Hematopoietic multipotent progenitor cell treated with erythropoietin and hydrocortisone succinate and interleukin-3 and kit ligand, for 4 days (in vitro differentiated cells): ENCODE measurements around the gene MYO15B.
"Not testable (repeated sequence)": the region's sequence is repeated elsewhere in the genome, so short reads cannot be mapped to it uniquely, and the experiment has no call there.

Experiments used
- DNase-seq: peaks from one replicate; pipeline ENCODE4 v3.0.0-alpha.2; 2015

Gene MYO15B

DNA sequence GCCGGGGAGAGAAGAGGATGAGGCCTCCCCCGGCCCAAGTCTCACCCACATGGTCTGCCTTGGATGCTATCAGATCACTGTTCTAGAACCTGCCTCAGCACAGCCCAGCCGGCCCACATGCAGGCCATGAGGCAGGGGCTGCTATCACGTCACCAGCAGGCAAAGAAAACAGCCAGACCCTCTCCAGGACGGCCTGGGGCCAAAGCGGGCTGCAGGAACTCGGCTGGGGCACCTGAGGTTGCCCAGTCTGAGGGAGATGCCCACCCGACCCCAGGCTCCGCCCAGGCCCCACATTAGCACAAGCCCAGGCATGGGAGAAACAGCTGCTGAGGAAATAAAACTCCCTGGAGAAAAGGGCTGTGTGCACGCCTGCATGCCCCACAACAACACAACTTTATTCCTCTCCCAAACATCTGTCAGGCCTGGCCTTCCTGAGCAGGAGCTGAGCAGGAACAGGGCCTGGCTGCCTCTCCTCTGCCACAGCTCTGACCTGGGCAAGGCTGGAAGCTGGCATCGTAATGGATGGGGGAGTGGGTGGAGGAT is 39.0 kb downstream of the MYO15B start:
- DNase-seq = no peak

DNA sequence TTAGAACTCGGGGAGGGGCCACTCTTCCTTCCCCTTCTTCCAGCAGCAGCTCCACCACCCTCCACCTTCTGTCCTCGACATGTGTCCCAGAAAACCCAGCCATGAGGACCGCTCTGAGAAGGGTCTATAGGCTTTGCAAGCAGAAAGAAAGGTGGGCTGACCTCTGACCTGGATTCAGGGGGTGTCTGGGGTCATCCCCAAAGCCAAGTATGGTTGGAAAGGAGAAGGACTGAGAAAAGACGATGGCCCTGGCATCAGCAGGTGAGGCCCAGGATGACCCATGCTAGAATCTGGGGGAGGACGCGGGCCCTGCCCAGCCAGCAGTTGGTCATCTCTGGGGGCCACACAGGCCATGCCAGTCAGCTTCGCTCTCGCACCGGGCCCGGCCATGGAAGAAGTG is 39.5 kb downstream of the MYO15B start:
- no peak for DNase-seq

DNA sequence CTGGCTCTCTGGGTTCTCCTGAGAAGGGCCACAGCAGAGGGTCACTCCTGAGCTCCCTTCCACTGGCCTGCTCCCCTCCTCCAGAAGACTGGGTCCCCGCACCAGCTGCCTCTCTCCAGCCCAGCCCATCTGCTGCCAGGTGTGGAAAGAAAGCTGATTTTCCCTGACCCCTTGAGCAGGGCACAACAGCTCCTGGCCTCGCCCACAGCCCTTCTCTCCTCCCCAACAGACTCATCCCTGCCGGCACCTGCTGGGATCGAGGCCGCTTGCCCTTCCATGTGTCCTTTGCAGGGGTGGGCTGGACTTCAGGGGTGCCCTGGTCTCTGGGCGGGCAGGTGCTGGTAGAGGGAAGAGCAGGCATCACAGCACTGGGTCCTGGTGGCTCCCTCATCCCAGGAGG is 40.8 kb downstream of the MYO15B start:
- DNase-seq = no peak

DNA sequence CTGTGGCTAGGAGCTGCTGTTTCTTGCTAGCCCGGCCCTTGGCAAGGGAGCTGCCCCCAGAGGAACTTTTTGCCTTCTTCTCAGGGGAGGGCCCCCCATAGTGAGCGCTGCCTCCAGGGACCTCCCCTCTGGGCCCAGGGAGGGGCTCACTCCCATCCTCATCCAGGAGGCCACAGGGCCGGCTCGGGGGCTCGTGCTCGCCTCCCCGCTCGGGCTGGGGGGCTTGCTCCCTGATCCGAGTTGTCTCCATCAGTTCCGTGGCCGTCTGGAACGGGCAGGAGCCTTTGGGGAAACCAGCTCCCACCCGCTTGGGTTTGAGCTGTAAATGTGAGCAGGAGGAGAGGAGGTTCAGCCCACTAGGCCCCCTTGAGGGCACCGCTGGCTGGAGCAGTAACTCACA is 41.6 kb downstream of the MYO15B start:
- DNase-seq = no peak

DNA sequence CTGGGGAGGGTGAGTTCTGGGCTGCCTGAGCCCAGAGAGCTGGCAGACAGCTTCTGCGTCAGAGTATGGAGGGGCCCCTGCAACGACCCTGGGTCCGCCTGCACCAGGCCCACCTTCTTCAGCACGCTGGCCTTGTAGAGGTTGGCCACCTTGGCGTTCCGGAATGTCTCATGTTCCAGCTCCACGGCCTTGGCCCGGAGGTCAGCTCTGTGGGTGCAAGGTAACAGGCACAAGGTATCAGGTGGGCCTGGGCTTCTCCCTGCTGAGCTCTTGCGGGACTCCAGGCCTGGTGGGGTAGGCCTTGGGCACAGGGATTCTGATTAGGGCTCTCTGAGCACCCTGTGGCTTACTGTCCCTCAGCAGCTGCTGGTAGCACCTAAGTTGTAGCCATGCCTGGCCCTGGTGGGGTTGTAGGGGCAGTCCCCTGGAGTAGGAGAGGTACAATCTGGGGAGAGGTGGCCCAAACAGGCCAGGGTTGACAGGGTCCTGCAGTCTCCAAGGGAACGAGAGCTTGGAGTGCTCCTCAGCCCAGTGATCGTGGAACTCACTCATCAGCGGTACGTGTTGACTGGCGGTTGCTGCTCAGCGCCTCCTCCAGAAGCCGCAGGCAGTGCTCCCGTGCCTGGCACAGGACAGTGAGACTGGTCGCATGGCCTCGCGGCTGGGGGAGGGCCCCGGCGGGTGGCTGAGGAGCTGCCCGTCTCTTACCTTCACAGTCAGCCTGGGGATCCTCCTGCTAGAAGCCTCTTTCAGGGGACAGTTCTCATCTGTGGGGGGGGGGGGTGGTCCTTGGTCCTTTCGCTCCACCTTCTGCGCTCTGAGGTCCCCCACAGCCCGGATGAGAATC is 42.7 kb downstream of the MYO15B start:
- DNase-seq = no peak

DNA sequence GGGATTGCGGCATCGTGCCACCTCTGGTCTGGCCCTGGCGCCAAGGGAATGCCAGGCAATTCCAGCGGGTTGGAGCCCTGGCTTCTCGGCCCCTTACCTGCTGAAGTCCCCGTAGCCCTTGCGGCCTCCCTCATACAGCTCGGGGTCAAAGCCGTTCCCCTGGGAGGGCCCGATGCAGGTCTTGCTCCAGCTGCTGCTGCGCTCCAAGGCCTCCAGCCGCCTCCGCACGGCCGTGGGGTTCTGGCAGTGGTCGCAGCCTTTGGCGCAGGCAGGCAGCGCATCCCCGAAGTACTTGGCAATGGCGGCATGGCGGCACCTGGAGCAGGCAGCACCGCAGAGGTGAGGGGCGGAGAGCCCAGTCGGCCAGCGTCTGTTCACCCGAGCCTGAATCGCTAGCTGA is 43.8 kb downstream of the MYO15B start:
- no peak for DNase-seq

DNA sequence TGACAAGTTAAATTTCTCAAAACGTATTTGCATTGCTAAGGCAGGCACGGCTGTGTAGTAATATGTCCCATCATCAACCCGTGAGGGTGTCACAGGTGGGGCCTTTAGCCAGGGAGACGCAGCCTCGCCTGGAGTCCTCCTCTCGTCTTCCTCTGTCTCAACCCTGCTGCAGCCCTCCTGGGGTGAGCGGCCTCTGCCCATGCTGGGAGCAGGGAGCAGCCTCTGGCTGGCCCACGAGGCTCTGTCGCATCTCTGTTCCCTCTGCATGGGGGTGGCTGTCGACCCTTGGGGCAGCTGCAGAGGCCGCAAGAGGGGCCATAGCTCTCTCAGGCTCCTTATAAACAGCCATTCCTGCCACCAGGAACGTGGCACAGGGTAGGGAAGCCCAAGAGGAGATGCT is 44.8 kb downstream of the MYO15B start:
- DNase-seq = no peak

DNA sequence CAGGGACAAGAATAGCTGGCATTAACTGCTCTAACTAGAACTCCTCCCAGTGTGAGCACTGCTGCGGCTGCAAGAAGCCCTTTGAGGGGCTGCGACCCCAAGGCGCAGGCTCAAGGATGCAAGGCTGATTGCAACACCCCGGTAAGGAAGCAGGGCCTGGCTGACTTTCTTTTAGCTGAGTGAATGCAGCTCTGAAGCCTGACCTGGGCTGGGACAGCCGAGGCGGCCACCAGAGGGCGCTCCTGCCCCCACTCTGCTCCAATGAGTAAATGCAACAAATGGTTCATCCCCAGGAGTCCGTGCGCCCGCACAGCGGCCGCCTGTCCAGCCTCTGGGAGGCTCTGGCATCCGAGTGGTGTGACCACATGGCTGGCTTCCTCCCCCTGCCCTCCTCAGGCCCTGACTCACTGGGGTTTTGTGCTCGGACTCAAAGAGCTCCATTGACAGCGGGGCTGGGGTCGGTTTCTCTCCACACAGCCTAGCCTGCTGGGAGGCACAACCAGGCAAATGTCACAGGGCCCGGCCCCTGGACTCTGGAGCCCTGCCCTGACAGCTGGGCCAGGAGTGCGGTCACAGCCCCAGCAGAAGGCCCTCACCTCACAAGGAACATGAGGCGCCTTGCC is 45.4 kb downstream of the MYO15B start, which contains the start of gene SMIM5:
TSS of gene SMIM5 (plus strand) at position 572 of the 623 bp plus-strand sequence. CDS start 6,768 bp downstream, outside the sequence.
- DNase-seq = peak; percentile 90

DNA sequence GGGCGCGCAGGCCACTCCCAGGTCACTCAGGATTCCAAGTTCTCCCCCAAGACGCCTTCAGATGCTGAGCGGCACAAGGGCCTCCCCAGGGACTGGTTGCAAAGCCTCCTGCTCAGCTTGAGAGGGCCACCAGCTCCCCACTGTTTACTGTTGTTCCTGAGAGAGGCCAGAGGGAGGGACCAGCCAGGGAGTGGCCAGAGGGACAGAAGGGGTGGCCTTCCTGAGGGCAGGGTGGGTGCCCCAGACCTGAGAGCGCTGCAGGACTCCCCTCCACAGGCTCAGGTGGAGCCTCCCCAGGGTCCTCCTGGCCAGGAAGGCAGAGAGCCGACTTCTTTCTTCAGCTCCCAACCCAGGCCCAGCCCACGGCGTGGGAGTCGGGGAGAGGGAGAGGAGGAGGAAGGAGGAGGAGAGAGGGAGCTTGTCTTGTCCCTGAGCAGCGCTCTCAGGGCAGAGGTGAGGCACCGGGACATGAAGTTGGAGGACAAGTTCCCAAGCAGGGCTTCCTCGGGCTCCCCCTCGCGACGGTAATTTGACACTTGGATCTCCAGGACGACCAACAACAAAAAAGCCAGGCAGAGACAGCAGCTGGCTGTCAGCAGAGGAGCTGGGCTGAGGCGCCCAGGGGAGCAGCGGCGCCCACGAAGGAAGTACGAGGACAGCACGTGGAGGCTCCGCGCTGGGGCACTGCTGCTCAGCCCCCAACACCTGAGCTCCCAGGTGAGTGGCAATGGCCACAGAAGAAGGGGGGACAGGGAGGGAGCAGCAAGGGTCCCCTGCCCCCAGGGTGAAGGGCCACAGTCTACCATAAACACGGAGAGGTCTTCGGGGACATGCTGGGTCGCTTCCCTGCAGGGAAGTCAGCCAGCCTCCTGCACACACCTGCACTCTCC is 46.1 kb downstream of the MYO15B start:
- DNase-seq = peak; percentile 96

DNA sequence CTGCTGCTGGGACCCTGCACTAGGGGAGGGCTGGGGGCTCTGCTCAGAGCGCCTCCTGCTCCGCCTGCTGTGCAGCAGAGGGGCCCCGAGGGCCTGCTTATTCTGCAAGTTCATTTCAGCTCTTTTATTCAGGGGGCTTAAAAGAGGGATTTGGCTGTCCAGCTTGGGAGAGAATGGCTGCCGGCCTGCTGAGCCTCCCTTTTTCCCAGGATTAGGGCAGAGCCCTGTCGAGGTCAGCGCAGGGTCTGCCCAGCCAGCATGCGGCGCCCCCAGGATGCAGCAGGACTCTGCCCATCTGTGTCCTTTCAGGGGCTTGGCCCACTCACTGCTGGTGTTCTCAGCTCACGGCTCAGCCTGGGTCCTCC is 46.8 kb downstream of the MYO15B start:
- DNase-seq = no peak

DNA sequence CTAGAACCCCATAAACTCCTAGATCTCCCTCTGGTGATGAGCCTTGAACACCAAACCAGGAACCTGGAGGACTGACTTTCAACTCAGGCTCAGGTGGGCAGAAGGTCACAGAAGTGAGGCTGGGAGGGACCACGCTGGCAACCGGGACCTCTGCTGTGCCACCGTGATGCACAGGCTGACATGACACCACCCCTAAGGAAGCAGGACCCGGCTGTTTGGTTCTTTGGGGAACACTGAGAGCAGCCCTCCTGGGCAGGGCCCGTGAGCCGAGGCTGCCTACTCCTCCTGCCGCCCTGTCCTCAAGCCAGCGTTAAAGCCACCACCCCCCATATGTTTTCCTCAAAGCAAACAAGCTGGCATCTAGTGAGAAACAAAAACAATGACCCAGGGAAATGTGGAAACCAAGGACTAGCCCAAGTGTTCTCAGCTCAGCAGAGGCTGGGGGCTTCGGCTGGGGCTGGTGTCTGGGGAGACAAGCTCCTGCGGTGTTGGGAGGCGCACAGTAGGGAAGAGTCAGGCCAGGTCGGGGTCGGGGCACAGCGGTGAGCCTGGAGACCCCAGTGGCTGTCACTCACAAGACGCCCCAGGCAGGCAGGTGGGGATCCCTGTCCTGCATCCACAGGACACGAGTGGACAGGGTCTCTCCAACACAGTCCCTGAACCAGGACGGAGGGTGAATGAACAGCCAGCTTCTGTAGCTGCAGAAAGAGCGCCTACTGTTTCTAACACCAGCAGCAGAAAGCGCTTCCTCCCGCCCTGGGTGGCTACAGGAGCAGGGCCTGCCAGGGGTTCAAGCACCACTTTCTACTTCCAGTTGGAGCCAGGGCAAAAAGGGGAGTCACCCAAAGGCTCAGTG is 47.4 kb downstream of the MYO15B start:
- no peak for DNase-seq

DNA sequence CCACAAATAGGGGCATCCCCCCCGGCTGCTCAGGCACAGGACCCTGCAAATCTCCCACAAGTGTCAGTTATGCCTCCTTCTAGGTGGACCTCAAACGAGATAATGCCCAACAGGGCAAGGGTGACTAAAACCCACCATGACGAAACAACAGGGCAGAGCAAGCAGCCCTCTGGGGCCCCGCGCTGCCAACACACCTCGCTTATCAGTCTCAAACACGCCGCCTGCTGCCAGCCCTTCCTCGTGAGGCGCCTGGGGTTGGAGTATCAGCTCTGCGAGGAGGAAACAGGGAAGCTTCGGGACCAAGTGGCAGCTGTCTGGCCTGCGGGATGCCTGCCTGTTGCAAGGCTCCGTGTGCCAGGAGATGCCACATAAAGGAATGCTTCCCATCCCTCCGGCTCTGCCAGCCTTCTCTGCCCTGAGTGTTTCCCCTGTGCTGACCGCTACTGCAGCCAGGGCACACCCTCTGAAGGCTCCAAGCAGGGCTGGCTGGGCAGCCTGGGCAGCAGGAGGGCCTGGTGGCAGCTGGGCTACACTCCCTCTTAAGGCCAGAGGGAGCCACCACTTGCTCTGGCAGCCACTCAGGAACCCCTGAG is 48.1 kb downstream of the MYO15B start:
- peak; percentile 98 for DNase-seq

DNA sequence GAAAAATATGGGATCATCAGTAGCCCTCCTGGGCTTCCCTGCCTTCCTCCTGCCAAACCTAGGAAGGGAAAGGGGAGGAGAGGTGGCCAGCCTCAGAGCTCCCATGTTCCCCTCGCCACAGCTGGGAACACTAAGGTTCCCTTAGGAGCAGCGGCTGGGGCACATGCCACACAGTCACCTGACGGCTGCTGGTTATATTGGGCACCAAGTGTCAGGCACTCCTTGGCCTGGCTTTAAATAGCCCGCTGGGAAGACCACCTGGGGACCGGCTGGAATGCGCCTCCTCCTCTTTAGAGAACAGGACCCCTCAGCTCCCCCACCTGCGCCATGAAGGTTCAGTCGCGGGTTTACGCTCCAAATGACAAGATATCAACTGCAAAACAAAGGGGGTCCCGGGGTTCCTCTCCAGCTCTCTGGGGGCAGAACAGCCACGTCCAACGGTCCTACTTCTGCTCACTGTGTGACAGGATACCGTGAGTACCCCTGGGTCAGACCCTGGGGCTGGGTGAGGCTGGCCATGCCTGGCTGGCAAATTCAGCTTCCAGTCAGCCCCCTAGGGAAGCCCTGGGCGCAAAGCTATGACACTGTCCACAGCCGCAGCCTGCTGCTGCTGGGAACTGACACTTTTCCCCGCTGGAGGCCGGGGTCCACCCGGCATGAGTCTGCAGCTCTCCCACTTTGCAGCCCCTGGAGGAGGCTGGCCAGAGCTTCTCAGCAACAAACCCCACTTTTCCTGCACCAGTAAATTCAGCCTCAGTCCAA is 49.0 kb downstream of the MYO15B start:
- DNase-seq = no peak

DNA sequence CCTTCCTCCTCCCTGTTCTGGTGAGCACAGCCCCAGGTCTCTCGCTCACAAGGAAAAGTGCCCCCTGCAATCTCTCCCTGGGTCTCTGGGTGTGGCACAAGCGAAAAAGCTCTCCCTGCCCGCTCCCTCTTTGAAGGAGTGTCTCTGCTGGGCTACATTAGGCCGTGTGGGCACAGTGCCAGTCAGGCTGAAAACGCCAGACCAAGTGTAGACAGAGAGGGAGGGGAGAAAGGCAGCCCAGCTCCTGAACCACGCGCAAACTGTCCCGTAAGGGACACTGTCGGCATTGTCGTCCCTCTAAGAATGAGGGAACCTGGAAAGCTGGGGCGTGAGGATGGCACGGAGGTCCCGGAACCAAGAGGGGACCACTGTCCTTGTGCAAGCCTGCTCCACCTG is 49.5 kb downstream of the MYO15B start:
- peak; percentile 83 for DNase-seq

DNA sequence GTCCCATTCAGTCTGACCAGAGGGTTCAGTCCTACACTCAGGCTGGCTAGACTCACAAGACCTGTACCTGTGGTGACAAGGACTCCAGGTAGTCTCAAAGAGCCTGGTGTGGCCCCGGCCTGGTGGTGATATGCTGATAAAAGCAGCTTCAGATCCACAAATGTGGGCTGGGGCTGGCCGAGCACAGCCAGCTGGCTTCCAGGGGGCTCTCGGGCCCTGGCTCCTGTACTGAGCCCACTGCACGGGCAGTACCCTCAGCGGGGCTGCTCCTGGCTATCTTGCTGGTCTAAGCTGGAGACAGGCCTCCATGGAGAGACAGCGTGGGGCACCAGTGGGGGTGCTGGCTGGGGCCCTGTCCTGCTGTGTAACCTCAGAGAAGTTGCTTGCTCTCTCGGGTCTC is 50.0 kb downstream of the MYO15B start:
- DNase-seq = no peak

DNA sequence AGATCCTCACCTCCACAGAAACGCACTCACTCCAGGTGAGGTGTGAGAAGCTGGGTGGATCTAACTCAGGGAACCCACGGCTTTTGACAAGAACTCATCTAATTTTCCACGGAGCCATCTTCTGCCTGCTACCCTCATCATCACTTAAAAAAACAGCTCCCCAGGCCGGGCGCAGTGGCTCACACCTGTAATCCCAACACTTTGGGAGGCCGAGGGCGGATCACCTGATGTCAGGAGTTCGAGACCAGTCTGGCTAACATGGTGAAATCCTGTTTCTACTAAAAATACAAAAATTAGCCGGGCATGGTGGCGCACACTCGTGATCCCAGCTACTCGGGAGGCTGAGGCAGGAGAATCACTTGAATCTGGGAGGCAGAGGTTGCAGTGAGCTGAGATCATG is 50.4 kb downstream of the MYO15B start:
- not testable (repeated sequence) for DNase-seq

DNA sequence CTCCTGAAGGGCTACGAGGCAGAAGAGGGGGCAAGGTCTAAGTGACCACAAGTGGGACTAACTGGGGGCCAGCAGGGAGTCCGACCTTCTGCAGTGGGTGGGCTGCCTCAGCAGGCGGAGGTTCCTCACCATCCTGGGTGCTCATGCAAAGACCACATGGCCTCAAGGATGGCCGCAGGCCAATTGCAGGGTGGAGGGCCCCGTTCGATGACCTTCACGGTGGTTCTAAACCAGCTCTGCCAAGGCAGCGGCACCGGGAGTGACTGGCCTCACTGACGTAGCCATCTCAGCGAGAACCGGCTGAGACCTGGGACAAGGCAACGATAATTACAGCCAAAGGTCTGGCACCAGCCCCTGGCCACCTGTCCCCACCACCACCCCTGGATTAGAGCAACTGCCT is 51.3 kb downstream of the MYO15B start:
- no peak for DNase-seq

DNA sequence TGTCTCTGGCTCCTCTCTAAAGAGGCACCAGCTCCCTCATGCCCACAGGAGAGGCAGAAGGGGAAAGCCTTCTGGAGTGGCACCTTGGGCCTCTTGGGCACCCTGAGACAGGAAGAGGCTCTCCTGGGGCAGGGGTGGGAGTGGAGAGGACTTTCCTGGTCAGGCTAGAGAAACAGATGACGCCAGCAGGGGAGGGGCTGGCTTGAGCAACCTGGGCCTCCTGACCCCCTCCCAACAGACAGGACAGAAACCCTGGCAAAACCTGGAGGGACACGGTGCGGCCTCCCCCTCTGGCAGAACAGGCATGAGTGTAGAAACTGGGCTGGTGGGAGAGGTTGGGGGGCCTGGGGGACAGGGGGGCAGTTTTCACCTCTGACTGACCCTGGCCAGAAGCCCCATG is 51.7 kb downstream of the MYO15B start:
- no peak for DNase-seq

DNA sequence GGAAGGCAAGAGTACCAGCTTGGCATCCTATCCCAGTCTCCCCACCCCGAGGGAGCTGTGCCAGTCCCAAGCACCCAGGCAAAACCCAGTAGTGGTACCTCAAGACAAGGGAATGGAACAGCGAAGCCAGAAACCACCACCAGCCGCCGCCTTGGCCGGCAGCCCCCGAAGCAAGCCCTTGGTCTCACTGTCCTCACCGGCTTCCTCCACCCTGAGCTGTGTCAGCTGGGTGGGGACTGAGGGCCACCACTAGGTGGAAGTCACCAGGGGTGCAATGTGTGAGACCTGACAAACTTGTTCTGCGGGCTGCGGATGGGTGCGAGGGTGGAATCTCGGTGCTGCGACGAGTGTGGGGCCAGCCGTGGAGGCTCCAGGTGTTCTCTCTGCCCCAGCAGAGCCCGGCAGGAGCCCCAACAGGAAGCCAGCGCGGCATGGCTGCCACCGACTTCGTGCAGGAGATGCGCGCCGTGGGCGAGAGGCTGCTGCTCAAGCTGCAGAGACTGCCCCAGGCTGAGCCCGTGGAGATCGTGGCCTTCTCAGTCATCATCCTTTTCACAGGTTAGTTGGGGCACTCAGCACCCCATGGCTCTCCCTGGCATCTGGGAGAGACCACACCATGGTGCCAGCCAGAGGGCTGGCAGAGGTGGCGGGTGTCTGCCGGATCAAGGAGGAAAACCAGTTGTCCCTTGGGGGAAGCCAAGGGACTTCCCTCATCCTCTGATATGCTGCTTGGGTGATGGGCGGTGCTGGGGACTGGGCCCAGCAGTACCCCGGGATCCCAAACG is 52.4 kb downstream of the MYO15B start:
- DNase-seq = no peak

DNA sequence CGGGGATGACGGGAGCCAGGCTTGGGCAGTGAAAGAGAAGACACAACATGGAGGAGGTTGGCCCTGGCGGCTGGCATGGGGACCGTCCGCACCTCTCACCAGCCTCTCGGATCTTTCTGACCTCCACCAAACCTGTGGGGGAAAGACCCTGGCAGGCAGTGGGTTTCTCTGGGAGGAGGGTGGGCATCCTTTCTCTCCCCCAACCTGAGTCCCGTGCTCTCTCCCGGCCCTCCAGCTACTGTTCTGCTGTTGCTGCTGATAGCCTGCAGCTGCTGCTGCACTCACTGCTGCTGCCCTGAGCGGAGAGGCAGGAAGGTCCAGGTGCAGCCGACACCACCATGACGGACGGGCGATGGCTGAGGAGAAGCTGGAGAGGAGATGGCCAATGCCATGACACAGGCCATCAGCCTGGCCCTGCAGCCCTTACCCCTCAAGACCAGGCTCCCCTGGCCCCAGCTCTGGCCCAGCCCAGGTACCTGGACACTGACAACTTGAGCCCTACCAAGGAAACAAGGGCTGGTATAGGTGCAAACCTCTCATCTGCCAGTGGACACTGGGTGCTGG is 53.0 kb downstream of the MYO15B start:
- no peak for DNase-seq
